CD14-positive monocyte (primary cell): ENCODE measurements around the gene PFKFB4. TPM values are rescaled to one million over a fixed set of nuclear protein-coding genes. Genes with fewer than 3 reads are reported as not detected.

Experiments
- DNase-seq, 3 donors: peaks; one replicate each; pipeline ENCODE4 v3.0.0-alpha.2; 2011 to 2022
- H2AFZ ChIP-seq: 2 replicates; pipeline ENCODE4 v1.6.0; 2012; ENCODE audit warnings: mild to moderate bottlenecking, low read depth, low read length, inconsistent platforms; ENCODE audit not compliant: insufficient read depth, poor library complexity, severe bottlenecking
- H3K27ac ChIP-seq, 2 donors: 1 replicate in 1 of 2; 2 replicates in 1 of 2; pipeline ENCODE4 v1.5.1; 2012 to 2013; ENCODE audit warnings: low read length in 2 of 2, control low read depth in 1 of 2, inconsistent platforms in 1 of 2, low read depth in 1 of 2, mild to moderate bottlenecking in 1 of 2
- H3K27me3 ChIP-seq, 2 donors: one replicate each; pipeline versions ENCODE4 v1.6.0 to v1.6.1; 2011 to 2013; ENCODE audit warnings: low read length in 2 of 2; ENCODE audit not compliant: control insufficient read depth in 2 of 2, insufficient read depth in 2 of 2
- H3K36me3 ChIP-seq, 2 donors: replicated peaks in 1 of 2; 1 replicate in 1 of 2; 2 replicates in 1 of 2; pipeline versions ENCODE4 v1.5.1 to v1.6.1; 2012 to 2013; ENCODE audit warnings: low read length in 2 of 2, control low read depth in 1 of 2, inconsistent platforms in 1 of 2, mild to moderate bottlenecking in 1 of 2; ENCODE audit not compliant: insufficient read depth in 2 of 2, control insufficient read depth in 1 of 2
- H3K4me1 ChIP-seq, 2 donors: 1 replicate in 1 of 2; 2 replicates in 1 of 2; pipeline versions ENCODE4 v1.5.1 to v1.6.1; 2012 to 2013; ENCODE audit warnings: low read length in 2 of 2, control low read depth in 1 of 2, inconsistent platforms in 1 of 2, mild to moderate bottlenecking in 1 of 2, moderate library complexity in 1 of 2; ENCODE audit not compliant: insufficient read depth in 2 of 2, control insufficient read depth in 1 of 2
- H3K4me2 ChIP-seq: replicated peaks from 2 replicates; pipeline ENCODE3; 2012; ENCODE audit warnings: low read length, moderate library complexity, mild to moderate bottlenecking; ENCODE audit not compliant: poor library complexity, severe bottlenecking; ENCODE audit errors: extremely low read depth
- H3K4me3 ChIP-seq, 3 experiments: fragments of 200-600 bp in 1 of 3; sonication (generic) in 1 of 3; replicated peaks in 1 of 3; 1 replicate in 2 of 3; 2 replicates in 1 of 3; pipeline ENCODE4 v1.5.1; 2011 to 2013; ENCODE audit warnings: low read length in 3 of 3, mild to moderate bottlenecking in 3 of 3, control low read depth in 2 of 3, low read depth in 2 of 3, inconsistent platforms in 1 of 3, moderate library complexity in 1 of 3
- H3K79me2 ChIP-seq: 2 replicates; pipeline ENCODE4 v1.6.0; 2012; ENCODE audit warnings: mild to moderate bottlenecking, control low read depth, inconsistent platforms, low read length, moderate library complexity; ENCODE audit not compliant: insufficient read depth
- H3K9ac ChIP-seq: 2 replicates; pipeline ENCODE4 v1.6.0; 2017; ENCODE audit warnings: low read length, mild to moderate bottlenecking; ENCODE audit not compliant: insufficient read depth, poor library complexity, severe bottlenecking
- H3K9me3 ChIP-seq, 2 donors: replicated peaks in 1 of 2; 1 replicate in 1 of 2; 2 replicates in 1 of 2; pipeline versions ENCODE4 v1.5.1 to v1.6.1; 2012 to 2013; ENCODE audit warnings: low read length in 2 of 2, control low read depth in 1 of 2; ENCODE audit not compliant: control insufficient read depth in 1 of 2, insufficient read depth in 1 of 2
- H4K20me1 ChIP-seq: 2 replicates; pipeline ENCODE4 v1.6.0; 2012; ENCODE audit warnings: mild to moderate bottlenecking, low read length, control low read depth, moderate library complexity; ENCODE audit not compliant: insufficient read depth
- H3K27ac Mint-ChIP-seq, 7 donors: one replicate each; pipeline ENCODE4 v1.8.0; 2020; ENCODE audit warnings: mild to moderate bottlenecking in 7 of 7, mixed read lengths in 7 of 7, moderate library complexity in 6 of 7, inconsistent platforms in 2 of 7
- H3K27me3 Mint-ChIP-seq, 3 donors: one replicate each; pipeline ENCODE4 v1.8.0; 2021 to 2022; ENCODE audit warnings: low read depth in 3 of 3, mild to moderate bottlenecking in 3 of 3, mixed read lengths in 3 of 3, moderate library complexity in 3 of 3, inconsistent platforms in 1 of 3
- H3K36me3 Mint-ChIP-seq, 2 donors: one replicate each; pipeline ENCODE4 v1.8.0; 2020; ENCODE audit warnings: mixed read lengths in 2 of 2, inconsistent platforms in 1 of 2, mild to moderate bottlenecking in 1 of 2
- H3K4me1 Mint-ChIP-seq: one replicate; pipeline ENCODE4 v1.8.0; 2020; ENCODE audit warnings: mild to moderate bottlenecking, mixed read lengths
- H3K4me3 Mint-ChIP-seq, 2 donors: one replicate each; pipeline ENCODE4 v1.8.0; 2020; ENCODE audit warnings: mild to moderate bottlenecking in 2 of 2, mixed read lengths in 2 of 2, moderate library complexity in 1 of 2
- H3K9me3 Mint-ChIP-seq, 7 donors: one replicate each; pipeline ENCODE4 v1.8.0; 2020 to 2022; ENCODE audit warnings: mixed read lengths in 7 of 7, mild to moderate bottlenecking in 6 of 7, moderate library complexity in 6 of 7, inconsistent platforms in 2 of 7
- CTCF ChIP-seq: fragments of 200-600 bp; IDR thresholded peaks from one replicate; pipeline ENCODE4 v1.8.0; 2022; ENCODE audit warnings: antibody characterized with exemption, mild to moderate bottlenecking
- WGBS: methylation state at CpG from one replicate; pipeline ENCODE4 v1.1.5; 2013; ENCODE audit warnings: missing lambda C conversion rate; ENCODE audit not compliant: insufficient coverage; 5-methylcytosine and 5-hydroxymethylcytosine counted together
- intact Hi-C, 2 donors: fragments of 100-400 bp; cut with micrococcal nuclease; formaldehyde crosslinking; loops; one replicate each; pipeline versions ENCODE4 v1.15.0 to v1.15.1; 2023
- polyA minus RNA-seq: library from RNA; depleted of rRNA, polyadenylated mRNA; stranded (reverse); fragments of >200 nt; gene quantifications from 2 replicates; pipeline ENCODE4 v1.2.3, GENCODE V29; 2012
- polyA plus RNA-seq, 3 donors: library from polyadenylated mRNA; depleted of rRNA in 1 of 3; unstranded in 2 of 3; stranded (reverse) in 1 of 3; fragments of 300-500 nt in 2 of 3; fragments of >200 nt in 1 of 3; fragmentation: Illumina TruSeq in 2 of 3; gene quantifications; 1 replicate in 2 of 3; 2 replicates in 1 of 3; pipeline ENCODE4 v1.2.3, GENCODE V29; 2012 to 2021
- total RNA-seq, 12 experiments: library from RNA in 1 of 12; stranded (reverse) in 1 of 12; fragments of 120-200 nt in 1 of 12; gene quantifications; one replicate each; pipeline ENCODE4 v1.2.4 and lab custom pipeline; 2013 to 2026; ENCODE audit warnings: mixed read lengths in 6 of 12, inconsistent platforms in 1 of 12

Gene PFKFB4
- 43.9 TPM for total RNA-seq (2013)
- polyA plus RNA-seq (10 to 100 TPM; 32.2 to 44.9 (median 34.9) TPM), polyA minus RNA-seq (45.0 and 57.0 TPM in 2 replicates), total RNA-seq (lab: John Stamatoyannopoulos, UW) (10.5 to 158 (median 72.6) reads per million in 11 experiments)

GRCh38 chr3:48556796-48557626, at the start of gene PFKFB4:
Gene PFKFB4, minus strand, starts transcription at chr3:48556803. Its CDS starts 26 bp downstream, at chr3:48556777.
- Histone ChIP-seq H2AFZ (peak within 1 kb of the TSS; percentile 55), H4K20me1 (peaks cover 7% of the 10 kb centered on the region), H3K79me2 (peaks cover 41% of the 10 kb centered on the region), H3K36me3 (peaks cover 0 to 4% of the 10 kb centered on the region in 2 donors), H3K9me3 (no peaks in the 10 kb centered on the region), H3K4me2 (peak within 1 kb of the TSS; percentile 92), H3K27me3 (no peaks in the 10 kb centered on the region), H3K4me3 (peak within 1 kb of the TSS; percentile 63 to 85 (median 82)), H3K4me1 (peaks cover 95 to 98% of the 10 kb centered on the region in 2 donors), H3K27ac (peak within 1 kb of the TSS; percentile 96 to 97), H3K9ac (peak within 1 kb of the TSS; percentile 72)
- intact Hi-C loops, result loop anchor here in 1 of 2 donors (10.0 kb wide), 1 partner anchor 128 kb away; the partner anchor contains the start of gene NCKIPSD
- Mint-ChIP-seq H3K27ac (peak within 1 kb of the TSS; percentile 95 to 99 (median 98)), H3K4me1 (peaks cover 87% of the 10 kb centered on the region), H3K4me3 (peak within 1 kb of the TSS; percentile 82 to 93), H3K36me3 (peaks cover 18 to 25% of the 10 kb centered on the region in 2 donors), H3K27me3 (peaks cover 0 to 5% (median 0%) of the 10 kb centered on the region in 3 donors), H3K9me3 (peaks cover 0 to 2% (median 0%) of the 10 kb centered on the region in 7 donors)
- TF ChIP-seq CTCF, result no peak
- WGBS, result under 1% methylated on average over 50 of the region's 53 CpGs
- DNase-seq, result peak; percentile 99 to 100 (median 99)

- Mint-ChIP-seq H3K27me3 (peaks cover 1 to 8% (median 1%) of the 10 kb centered on the region in 3 donors), H3K9me3 (peaks cover 0 to 1% (median 0%) of the 10 kb centered on the region in 7 donors), H3K4me3 (no peak overlapping the region), H3K27ac (no peak overlapping the region), H3K4me1 (peaks cover 2% of the 10 kb centered on the region), H3K36me3 (peaks cover 93 to 97% of the 10 kb centered on the region in 2 donors)
- peaks cover 72% of the 10 kb centered on the region for H4K20me1 ChIP-seq
- DNase-seq, result no peak
- WGBS, result 86% methylated on average over 2 of the region's 2 CpGs
- no peak overlapping the region for H3K27ac ChIP-seq
- no peaks in the 10 kb centered on the region for H3K4me1 ChIP-seq
- TF ChIP-seq CTCF, result no peak
- no peak overlapping the region for H3K9ac ChIP-seq
- no peaks in the 10 kb centered on the region for H3K9me3 ChIP-seq
- H2AFZ ChIP-seq, result no peak overlapping the region
- H3K4me3 ChIP-seq, result no peak overlapping the region
- H3K4me2 ChIP-seq, result no peak overlapping the region
- no peaks in the 10 kb centered on the region for H3K27me3 ChIP-seq
- intact Hi-C loops, result no loop called here
- peaks cover 11% of the 10 kb centered on the region for H3K79me2 ChIP-seq
- H3K36me3 ChIP-seq, result peaks cover 85 to 95% of the 10 kb centered on the region in 2 donors
These were observed 45.0 kb upstream of the PFKFB4 start for GRCh38 chr3:48601622-48601994.
